Nephron (organoid): ENCODE data around the gene RBBP4.

Experiments
- H3K27ac Mint-ChIP-seq, 3 experiments: 2 replicates each; pipeline ENCODE4 v1.8.0; 2020; ENCODE audit warnings: mixed read lengths in 3 of 3, mild to moderate bottlenecking in 2 of 3, moderate library complexity in 1 of 3
- H3K27me3 Mint-ChIP-seq: 2 replicates; pipeline ENCODE4 v1.8.0; 2021; ENCODE audit warnings: low read depth, mild to moderate bottlenecking, moderate library complexity, mixed read lengths
- H3K36me3 Mint-ChIP-seq: 2 replicates; pipeline ENCODE4 v1.8.0; 2020; ENCODE audit warnings: low read depth, mixed read lengths
- H3K4me1 Mint-ChIP-seq: 2 replicates; pipeline ENCODE4 v1.8.0; 2020; ENCODE audit warnings: mixed read lengths
- H3K4me3 Mint-ChIP-seq, 3 experiments: 2 replicates each; pipeline ENCODE4 v1.8.0; 2020; ENCODE audit warnings: mild to moderate bottlenecking in 3 of 3, mixed read lengths in 3 of 3, moderate library complexity in 2 of 3
- H3K9me3 Mint-ChIP-seq: 2 replicates; pipeline ENCODE4 v1.8.0; 2020; ENCODE audit warnings: mixed read lengths
- CTCF ChIP-seq, 3 experiments: fragments of 200-600 bp; sonication (generic); IDR thresholded peaks; one replicate each; pipeline ENCODE4 v1.5.0; 2021; ENCODE audit warnings: antibody characterized with exemption in 3 of 3; ENCODE audit not compliant: unreplicated experiment in 3 of 3

The RBBP4 gene

DNA sequence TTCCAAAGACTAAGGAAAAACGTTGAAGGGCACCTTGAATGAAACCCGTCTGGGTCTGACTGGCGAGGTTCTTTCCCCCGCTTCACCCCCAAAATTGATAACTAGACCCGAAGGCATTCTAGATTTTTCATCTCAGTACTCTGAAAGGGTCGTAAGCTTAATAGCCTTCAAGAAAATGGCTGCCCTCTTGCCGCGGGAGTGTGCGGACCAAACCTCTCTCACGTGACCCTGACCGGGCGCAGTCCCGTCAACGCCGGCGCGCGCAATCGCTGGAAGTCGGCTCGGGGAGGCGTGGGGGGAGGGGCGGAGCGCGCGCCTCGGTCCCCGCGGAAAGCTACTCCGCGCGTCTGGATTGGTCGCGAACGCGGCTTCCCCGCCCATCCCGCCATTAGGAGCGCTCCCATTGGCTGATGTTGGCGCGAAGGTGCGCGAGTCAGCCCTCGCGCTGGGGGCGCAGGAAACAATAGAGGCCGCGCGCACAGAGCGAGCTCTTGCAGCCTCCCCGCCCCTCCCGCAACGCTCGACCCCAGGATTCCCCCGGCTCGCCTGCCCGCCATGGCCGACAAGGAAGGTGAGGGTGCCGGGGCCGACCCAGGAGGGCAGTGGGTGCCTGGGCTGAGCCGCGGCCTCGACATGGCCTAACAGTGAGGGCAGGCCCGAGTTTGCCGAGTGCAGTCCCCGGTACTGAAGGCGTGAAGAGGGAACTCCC lies at the start of gene RBBP4:
RBBP4 (plus strand) TSS at position 457 of the 709 bp plus-strand sequence; CDS start at position 556, 99 bp downstream.
- Mint-ChIP-seq H3K36me3 (peaks cover 41% of the 10 kb centered on the region), H3K27ac (peak within 1 kb of the TSS; percentile 100), H3K4me3 (peak within 1 kb of the TSS; percentile 93 to 94 (median 94)), H3K9me3 (no peaks in the 10 kb centered on the region), H3K4me1 (peaks cover 41% of the 10 kb centered on the region), H3K27me3 (no peaks in the 10 kb centered on the region)
- TF ChIP-seq CTCF (IDR thresholded peaks at IDR 0.05; ENCODE audit: unreplicated experiment in 3 of 3) = no peak

DNA sequence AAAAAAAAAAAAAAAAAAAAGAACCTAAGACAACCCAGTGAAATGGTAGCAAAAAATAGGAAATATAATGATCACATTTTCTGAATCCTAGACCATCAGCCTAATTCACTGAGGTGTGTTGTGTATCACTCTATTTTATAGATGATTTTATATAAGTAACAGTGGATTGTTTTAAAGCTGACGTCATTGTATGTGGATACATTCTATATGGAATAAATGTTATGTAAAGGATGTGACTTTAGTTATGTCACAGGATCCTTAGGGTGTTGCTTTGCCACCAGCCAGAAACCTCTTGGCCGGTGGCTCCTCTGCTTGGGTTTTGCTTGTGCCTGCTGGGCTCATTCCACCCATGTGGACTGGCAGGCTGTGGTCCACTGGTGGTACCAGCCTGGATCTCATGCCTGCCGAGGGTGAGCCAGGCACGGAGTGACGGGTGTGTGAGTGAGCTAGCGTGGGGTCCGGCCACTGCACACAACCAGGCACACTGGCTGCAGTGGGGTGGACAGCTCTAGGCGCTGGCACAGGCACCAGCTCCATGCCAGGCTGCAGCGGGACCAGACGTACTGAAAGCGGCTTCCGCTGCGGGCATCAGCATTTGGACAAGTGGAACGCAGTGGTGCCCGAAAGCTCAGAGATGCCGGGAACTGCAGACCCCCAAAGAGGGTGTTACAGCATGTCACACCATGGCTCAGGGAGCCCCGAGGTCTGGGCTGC lies 45.1 kb upstream of the RBBP4 start:
- Mint-ChIP-seq H3K9me3 (no peaks in the 10 kb centered on the region), H3K27ac (no peak overlapping the region), H3K4me1 (no peaks in the 10 kb centered on the region), H3K4me3 (no peak overlapping the region), H3K27me3 (no peaks in the 10 kb centered on the region), H3K36me3 (peaks cover 7% of the 10 kb centered on the region)
- no peak for TF ChIP-seq CTCF (IDR thresholded peaks at IDR 0.05; ENCODE audit: unreplicated experiment in 3 of 3)

- Mint-ChIP-seq H3K4me1 (no peaks in the 10 kb centered on the region), H3K27me3 (no peaks in the 10 kb centered on the region), H3K27ac (no peak overlapping the region), H3K36me3 (peaks cover 7% of the 10 kb centered on the region), H3K9me3 (no peaks in the 10 kb centered on the region), H3K4me3 (no peak overlapping the region)
- TF ChIP-seq CTCF (IDR thresholded peaks at IDR 0.05; ENCODE audit: unreplicated experiment in 3 of 3) = no peak
Measured at GRCh38 chr1:32606565-32607371, 44.2 kb upstream of the RBBP4 start.

GRCh38 chr1:32609180-32609579 lies 41.8 kb upstream of the RBBP4 start:
- Mint-ChIP-seq H3K9me3 (no peaks in the 10 kb centered on the region), H3K36me3 (no peaks in the 10 kb centered on the region), H3K4me1 (no peaks in the 10 kb centered on the region), H3K27ac (no peak overlapping the region), H3K4me3 (no peak overlapping the region), H3K27me3 (no peaks in the 10 kb centered on the region)
- no peak for TF ChIP-seq CTCF (IDR thresholded peaks at IDR 0.05; ENCODE audit: unreplicated experiment in 3 of 3)

DNA sequence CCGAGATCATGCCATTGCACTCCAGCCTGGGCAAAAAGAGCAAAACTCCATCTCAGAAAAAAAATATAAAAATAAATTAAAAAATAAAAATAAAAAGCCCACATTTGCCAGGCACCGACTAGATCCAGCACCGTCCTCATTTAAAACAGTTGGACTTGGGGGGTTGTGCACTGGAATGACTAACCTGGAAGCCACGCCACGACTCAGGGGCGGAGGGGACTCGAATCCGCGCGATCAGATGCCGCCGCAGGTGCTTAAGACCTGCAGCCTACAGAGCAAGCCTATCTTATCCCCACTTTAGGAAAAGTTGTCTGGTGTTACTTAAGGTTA lies 39.2 kb upstream of the RBBP4 start:
- no peaks in the 10 kb centered on the region for H3K4me1 Mint-ChIP-seq
- H3K36me3 Mint-ChIP-seq = peaks cover 5% of the 10 kb centered on the region
- peak overlapping the region; percentile 58 to 70 (median 68) for H3K4me3 Mint-ChIP-seq
- no peak for TF ChIP-seq CTCF (IDR thresholded peaks at IDR 0.05; ENCODE audit: unreplicated experiment in 3 of 3)
- no peak overlapping the region for H3K27ac Mint-ChIP-seq
- H3K9me3 Mint-ChIP-seq = no peaks in the 10 kb centered on the region
- no peaks in the 10 kb centered on the region for H3K27me3 Mint-ChIP-seq
